ENCODE results near the gene DNAH5. TPM values are rescaled to one million over a fixed set of nuclear protein-coding genes. Genes with fewer than 3 reads are reported as not detected.

DNAH5 gene
- polyA plus RNA-seq, 1 donor (not counting 4 experiments of a cell fraction or from before 2014, with no cell fraction given): 0.73 TPM

GRCh38 chr5:13763719-13764118 lies 180.8 kb downstream of the DNAH5 start:
- Histone ChIP-seq H3K9me3 (ENCODE audit: control insufficient read depth, low read depth, low read length) (no peaks in the 10 kb centered on the region), H3K4me1 (ENCODE audit: control insufficient read depth, extremely low read depth, insufficient read depth, low read length) (no peaks in the 10 kb centered on the region), H3K79me2 (ENCODE audit: control insufficient read depth, insufficient read depth, low read length) (no peaks in the 10 kb centered on the region), H3K27me3 (ENCODE audit: control insufficient read depth, extremely low read depth, insufficient read depth, low read length) (no peaks in the 10 kb centered on the region), H3K4me3 (ENCODE audit: control insufficient read depth in 2 of 3, extremely low read depth in 1 of 3, insufficient read depth in 2 of 3, low read depth in 1 of 3, low read length in 3 of 3) (no peak overlapping the region), H3K9me1 (ENCODE audit: control insufficient read depth, extremely low read depth, insufficient read depth, low read length) (no peaks in the 10 kb centered on the region), H3K27ac (ENCODE audit: control insufficient read depth, insufficient read depth, low read length) (no peak overlapping the region), H3K36me3 (ENCODE audit: control insufficient read depth in 2 of 2, extremely low read depth in 1 of 2, insufficient read depth in 2 of 2, low read length in 2 of 2) (no peaks in the 10 kb centered on the region), H3K9ac (ENCODE audit: control insufficient read depth, extremely low read depth, insufficient read depth, low read length) (no peak overlapping the region), H4K20me1 (ENCODE audit: control insufficient read depth, extremely low read depth, insufficient read depth, low read length) (no peaks in the 10 kb centered on the region), H3K4me2 (ENCODE audit: control insufficient read depth, extremely low read depth, insufficient read depth, low read depth, low read length) (no peak overlapping the region), H2AFZ (ENCODE audit: control insufficient read depth, low read length) (no peak overlapping the region)
- DNase-seq (ENCODE audit: low read depth, low spot score) (no peak), FAIRE-seq (no peak)
- dilution Hi-C loops (cut with MboI; ENCODE audit: extremely low pct_ligation_motif_present, low sequenced_read_pairs): no loop called here
- no peak for TF ChIP-seq EZH2 (IDR thresholded peaks at IDR 0.05; ENCODE audit: low read length)
- no peak for TF ChIP-seq CTCF (optimal IDR thresholded peaks at IDR 0.05 in 1 of 3, IDR thresholded peaks at IDR 0.05 in 1 of 3, conservative IDR thresholded peaks at IDR 0.05 in 1 of 3; ENCODE audit: extremely low read depth in 1 of 3, insufficient read depth in 2 of 3, low read length in 3 of 3)

- no peaks in the 10 kb centered on the region for H3K9me1 ChIP-seq (ENCODE audit: control insufficient read depth, extremely low read depth, insufficient read depth, low read length)
- no peak overlapping the region for H3K4me2 ChIP-seq (ENCODE audit: control insufficient read depth, extremely low read depth, insufficient read depth, low read depth, low read length)
- H3K4me1 ChIP-seq (ENCODE audit: control insufficient read depth, extremely low read depth, insufficient read depth, low read length): peaks cover 5% of the 10 kb centered on the region
- H3K36me3 ChIP-seq (ENCODE audit: control insufficient read depth in 2 of 2, extremely low read depth in 1 of 2, insufficient read depth in 2 of 2, low read length in 2 of 2): no peaks in the 10 kb centered on the region
- dilution Hi-C loops (cut with MboI; ENCODE audit: extremely low pct_ligation_motif_present, low sequenced_read_pairs): no loop called here
- no peaks in the 10 kb centered on the region for H4K20me1 ChIP-seq (ENCODE audit: control insufficient read depth, extremely low read depth, insufficient read depth, low read length)
- no peaks in the 10 kb centered on the region for H3K27me3 ChIP-seq (ENCODE audit: control insufficient read depth, extremely low read depth, insufficient read depth, low read length)
- no peaks in the 10 kb centered on the region for H3K79me2 ChIP-seq (ENCODE audit: control insufficient read depth, insufficient read depth, low read length)
- no peak for DNase-seq (ENCODE audit: low read depth, low spot score)
- H2AFZ ChIP-seq (ENCODE audit: control insufficient read depth, low read length): no peak overlapping the region
- no peaks in the 10 kb centered on the region for H3K9me3 ChIP-seq (ENCODE audit: control insufficient read depth, low read depth, low read length)
- no peak for FAIRE-seq
- TF ChIP-seq EZH2 (IDR thresholded peaks at IDR 0.05; ENCODE audit: low read length): no peak
- TF ChIP-seq CTCF (optimal IDR thresholded peaks at IDR 0.05 in 1 of 3, IDR thresholded peaks at IDR 0.05 in 1 of 3, conservative IDR thresholded peaks at IDR 0.05 in 1 of 3; ENCODE audit: extremely low read depth in 1 of 3, insufficient read depth in 2 of 3, low read length in 3 of 3): no peak
- no peak overlapping the region for H3K4me3 ChIP-seq (ENCODE audit: control insufficient read depth in 2 of 3, extremely low read depth in 1 of 3, insufficient read depth in 2 of 3, low read depth in 1 of 3, low read length in 3 of 3)
- no peak overlapping the region for H3K9ac ChIP-seq (ENCODE audit: control insufficient read depth, extremely low read depth, insufficient read depth, low read length)
- H3K27ac ChIP-seq (ENCODE audit: control insufficient read depth, insufficient read depth, low read length): no peak overlapping the region
Observed at GRCh38 chr5:13749766-13750165, 194.7 kb downstream of the DNAH5 start.
